Breast epithelium (tissue), 3 donors: ENCODE results near the gene RIPOR1.

Experiments used
- CTCF ChIP-seq, 3 donors: fragments of 450-650 bp; IDR thresholded peaks; one replicate each; pipeline ENCODE4 v1.5.1; 2016 to 2017; ENCODE audit warnings: antibody characterized with exemption in 3 of 3, mild to moderate bottlenecking in 3 of 3, moderate library complexity in 3 of 3
- POLR2A ChIP-seq: fragments of 450-650 bp; IDR thresholded peaks from one replicate; pipeline ENCODE4 v1.6.1; 2016; ENCODE audit warnings: antibody characterized with exemption, mild to moderate bottlenecking, moderate library complexity
- POLR2AphosphoS5 ChIP-seq, 3 donors: sonication (generic); formaldehyde crosslinking; IDR thresholded peaks; one replicate each; pipeline ENCODE4 v1.6.1; 2017; ENCODE audit warnings: antibody characterized with exemption in 3 of 3

DNA sequence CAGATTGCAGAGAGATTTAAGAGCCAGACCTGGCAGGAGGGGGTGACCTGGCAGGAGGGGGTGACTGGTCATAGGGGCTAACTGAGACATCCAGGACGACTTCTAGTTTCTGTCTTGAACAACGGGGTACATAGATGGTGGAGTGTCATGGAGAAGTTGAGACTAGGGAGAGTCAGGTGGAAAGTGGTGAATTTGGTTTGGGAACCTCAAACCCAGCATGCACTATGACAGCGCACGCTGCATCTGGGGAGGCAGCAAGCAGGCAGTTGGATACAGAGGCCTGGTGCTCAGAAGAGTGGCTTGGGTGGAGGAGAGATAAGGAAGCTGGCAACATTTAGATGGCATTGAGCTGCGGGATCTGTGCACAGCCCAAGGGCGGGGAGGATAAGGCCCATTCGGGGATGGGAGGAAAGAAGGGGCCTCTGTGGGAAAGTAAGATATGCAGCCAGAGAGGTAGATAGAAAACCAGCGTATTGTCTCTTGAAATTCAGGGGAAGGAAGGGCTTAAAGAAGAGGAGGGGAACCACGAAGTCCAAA is 4.5 kb downstream of the RIPOR1 start:
- TF ChIP-seq POLR2A, result no peak
- no peak for TF ChIP-seq CTCF (IDR thresholded peaks at IDR 0.05)
- TF ChIP-seq POLR2AphosphoS5 (IDR thresholded peaks at IDR 0.05), result no peak
